Fibroblast of upper back skin (primary cell): ENCODE data around the gene HMCN1.
"Not testable (repeated sequence)": the region's sequence is repeated elsewhere in the genome, so short reads cannot be mapped to it uniquely, and the experiment has no call there.

Experiments
- DNase-seq: peaks from one replicate; pipeline ENCODE4 v3.0.0-alpha.2; 2013

Gene HMCN1

GRCh38 chr1:186099336-186100104 lies 365.3 kb downstream of the HMCN1 start:
- peak; percentile 39 for DNase-seq

GRCh38 chr1:186102107-186102506 lies 367.9 kb downstream of the HMCN1 start:
- no peak for DNase-seq

GRCh38 chr1:186102547-186103148 lies 368.5 kb downstream of the HMCN1 start:
- peak; percentile 83 for DNase-seq

DNA sequence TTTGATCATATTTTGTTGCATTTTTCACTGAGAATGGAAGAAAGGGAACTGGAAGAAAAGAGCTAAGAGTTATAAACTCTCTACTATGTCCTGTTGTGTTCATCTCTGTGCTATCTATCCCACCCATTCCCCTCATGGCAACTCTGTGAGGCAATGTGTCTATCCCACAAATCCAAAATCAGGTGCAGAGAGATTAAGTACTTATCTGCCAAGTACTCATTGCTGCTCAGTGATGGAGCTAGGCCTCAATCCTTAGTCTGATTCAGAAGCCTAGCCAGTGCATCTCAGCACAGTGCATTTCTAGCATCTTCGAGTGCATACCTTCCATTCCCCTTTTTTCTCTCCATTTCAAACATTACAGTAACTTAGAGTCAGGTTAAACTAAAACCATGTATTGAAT lies 370.3 kb downstream of the HMCN1 start:
- no peak for DNase-seq

- no peak for DNase-seq
These were observed 378.1 kb downstream of the HMCN1 start for GRCh38 chr1:186112280-186112679.

DNA sequence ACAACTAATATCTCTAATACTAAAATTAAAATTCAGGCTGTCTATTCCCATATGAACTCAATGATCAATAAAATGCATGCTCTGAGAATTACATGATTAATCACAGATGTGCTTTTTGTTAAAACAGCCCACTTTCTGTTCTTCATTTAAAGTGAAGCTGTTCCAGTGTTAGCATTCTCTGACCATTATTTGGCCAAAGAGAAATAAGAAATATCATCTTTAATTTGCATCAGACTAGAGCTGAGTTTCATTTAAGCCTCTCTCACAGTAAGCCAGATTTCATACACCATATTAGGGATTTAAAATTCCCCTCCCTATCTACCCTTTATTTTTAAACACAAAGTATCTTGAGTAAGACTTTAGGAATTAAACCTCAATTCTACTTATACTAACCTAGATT lies 379.3 kb downstream of the HMCN1 start:
- peak; percentile 40 for DNase-seq

GRCh38 chr1:186118724-186119123 lies 384.5 kb downstream of the HMCN1 start:
- DNase-seq = no peak

DNA sequence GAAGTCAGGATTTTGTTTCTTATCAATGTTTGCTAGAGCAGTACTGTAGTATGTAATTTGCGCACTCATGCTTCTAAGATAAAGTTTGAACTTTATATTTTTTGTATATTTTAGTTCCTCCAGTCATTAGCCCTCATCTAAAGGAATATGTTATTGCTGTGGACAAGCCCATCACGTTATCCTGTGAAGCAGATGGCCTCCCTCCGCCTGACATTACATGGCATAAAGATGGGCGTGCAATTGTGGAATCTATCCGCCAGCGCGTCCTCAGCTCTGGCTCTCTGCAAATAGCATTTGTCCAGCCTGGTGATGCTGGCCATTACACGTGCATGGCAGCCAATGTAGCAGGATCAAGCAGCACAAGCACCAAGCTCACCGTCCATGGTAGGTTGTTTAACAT lies 388.6 kb downstream of the HMCN1 start:
- no peak for DNase-seq

DNA sequence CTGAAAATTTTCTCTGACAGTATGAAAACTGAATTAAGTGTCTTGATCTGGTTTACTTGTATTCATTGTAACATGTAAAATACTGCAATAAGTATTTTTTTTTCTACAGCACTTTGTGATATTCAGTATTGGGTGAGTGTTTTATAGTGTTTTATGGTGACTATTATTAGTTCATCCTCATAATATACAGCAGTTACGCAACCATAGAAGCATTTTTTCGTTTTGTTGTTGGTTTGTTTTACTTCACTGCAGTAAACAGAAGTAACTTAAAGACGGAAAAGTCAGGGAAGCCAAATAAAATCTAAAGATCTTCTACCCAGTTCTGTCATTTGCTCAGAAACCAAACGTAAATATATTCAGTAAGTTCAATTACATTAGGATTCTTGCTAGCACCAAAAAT lies 390.8 kb downstream of the HMCN1 start:
- DNase-seq = no peak

GRCh38 chr1:186125511-186125910 lies 391.3 kb downstream of the HMCN1 start:
- DNase-seq = no peak

DNA sequence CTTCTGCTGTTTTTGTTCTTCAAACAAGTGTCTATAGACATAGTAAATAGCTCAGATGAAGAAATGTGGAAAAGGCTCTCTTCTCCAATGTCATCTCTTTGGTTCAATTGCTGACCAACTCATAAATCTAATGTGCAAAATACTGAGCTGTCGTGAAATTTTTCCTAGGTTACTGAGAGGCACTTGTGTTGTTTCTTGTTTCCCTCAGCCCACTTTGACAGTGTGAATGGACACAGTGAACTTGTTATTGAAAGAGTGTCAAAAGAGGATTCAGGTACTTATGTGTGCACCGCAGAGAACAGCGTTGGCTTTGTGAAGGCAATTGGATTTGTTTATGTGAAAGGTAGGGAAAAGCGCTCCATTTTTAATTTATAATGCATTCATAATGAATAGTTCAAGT lies 395.6 kb downstream of the HMCN1 start:
- no peak for DNase-seq

DNA sequence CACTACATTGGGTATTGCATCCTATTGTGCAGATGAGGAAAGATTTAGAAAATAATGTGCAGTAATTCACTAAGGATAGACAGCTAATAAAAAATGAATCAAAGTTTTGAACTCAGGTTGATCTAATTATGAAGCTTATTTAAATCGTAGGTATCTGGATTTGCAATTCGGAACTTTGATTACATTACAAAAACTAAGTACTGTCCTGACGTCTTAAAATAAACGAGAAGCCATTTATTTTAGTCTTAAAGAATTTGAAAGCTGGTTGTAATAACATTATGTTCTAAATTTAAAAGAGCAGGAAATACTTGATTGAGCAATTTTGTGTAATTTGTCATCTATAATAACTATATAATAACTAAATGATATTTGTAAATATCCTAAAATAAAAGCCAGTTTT lies 404.9 kb downstream of the HMCN1 start:
- no peak for DNase-seq

DNA sequence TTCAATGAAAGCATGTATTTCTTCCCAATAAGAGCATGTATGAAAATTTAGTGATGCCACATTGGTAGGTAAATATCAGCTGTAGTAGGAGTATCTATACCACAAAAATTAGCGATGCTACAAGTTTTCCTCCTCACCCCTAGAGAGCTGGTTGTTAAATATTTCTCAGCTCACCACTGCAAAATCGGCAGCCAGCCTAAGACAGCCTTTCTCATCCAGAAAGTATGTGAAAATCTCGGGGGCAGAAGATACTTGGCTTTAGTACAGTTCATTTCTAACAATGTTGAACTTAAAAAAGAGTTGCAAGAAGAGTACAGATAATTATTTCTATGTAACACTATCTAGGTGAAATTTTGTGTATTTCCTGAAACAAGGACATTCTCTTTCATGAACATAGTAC lies 405.5 kb downstream of the HMCN1 start:
- peak; percentile 80 for DNase-seq

- no peak for DNase-seq
These were observed 408.0 kb downstream of the HMCN1 start for GRCh38 chr1:186142159-186142558.

DNA sequence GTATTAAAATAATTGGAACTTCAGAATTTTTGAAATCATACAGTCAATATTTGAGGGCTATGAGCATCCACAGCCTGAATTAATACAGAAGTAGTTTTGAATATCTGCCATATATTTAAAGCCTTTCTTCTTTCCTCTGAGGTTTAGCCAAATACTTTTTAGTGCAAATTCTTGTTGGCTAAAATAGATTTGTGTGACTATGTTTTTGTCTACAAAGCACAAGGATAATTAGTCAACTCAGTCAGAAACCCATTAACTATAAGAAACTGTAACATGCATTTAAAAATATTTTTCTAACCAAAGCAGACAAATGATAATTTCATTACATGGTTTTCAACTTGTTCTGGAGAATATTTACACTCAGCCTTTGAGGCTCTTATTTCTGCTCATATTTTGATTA lies 408.7 kb downstream of the HMCN1 start:
- DNase-seq = no peak

GRCh38 chr1:186143481-186143880 lies 409.3 kb downstream of the HMCN1 start:
- DNase-seq = peak; percentile 76

DNA sequence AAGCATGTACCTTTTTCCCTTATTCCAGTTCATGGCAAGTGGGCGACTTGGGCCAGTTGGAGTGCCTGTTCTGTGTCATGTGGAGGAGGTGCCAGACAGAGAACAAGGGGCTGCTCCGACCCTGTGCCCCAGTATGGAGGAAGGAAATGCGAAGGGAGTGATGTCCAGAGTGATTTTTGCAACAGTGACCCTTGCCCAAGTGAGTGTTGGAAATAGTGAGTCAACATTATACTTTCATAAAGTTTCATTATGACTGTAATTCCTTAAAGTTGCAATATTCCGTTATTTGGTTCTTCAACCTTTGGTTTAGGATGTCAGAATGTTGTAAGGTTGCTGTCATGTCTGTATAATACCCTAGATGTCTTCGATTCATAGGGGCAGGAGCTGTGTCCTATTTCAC lies 410.3 kb downstream of the HMCN1 start:
- no peak for DNase-seq

DNA sequence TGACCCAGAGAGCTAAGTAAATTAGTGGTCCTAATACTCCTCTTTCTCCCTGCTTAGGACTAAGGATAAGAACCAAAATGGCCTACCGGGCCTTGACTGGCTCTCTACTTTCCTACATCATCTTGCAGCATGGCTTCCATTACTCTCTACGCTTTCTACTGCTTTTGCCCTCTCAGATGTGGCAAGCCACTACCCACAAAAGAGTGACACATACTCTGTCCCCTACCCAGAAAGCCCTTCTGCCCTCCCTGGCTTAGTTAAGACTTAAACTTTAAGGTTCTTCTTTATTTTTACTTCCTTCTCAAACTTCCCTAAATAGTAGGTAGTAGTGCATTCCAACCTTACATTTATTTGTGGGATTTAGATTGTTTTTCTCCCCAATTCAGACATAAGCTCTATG lies 412.8 kb downstream of the HMCN1 start:
- DNase-seq = no peak

- no peak for DNase-seq
These were observed 415.4 kb downstream of the HMCN1 start for GRCh38 chr1:186149591-186149990.

DNA sequence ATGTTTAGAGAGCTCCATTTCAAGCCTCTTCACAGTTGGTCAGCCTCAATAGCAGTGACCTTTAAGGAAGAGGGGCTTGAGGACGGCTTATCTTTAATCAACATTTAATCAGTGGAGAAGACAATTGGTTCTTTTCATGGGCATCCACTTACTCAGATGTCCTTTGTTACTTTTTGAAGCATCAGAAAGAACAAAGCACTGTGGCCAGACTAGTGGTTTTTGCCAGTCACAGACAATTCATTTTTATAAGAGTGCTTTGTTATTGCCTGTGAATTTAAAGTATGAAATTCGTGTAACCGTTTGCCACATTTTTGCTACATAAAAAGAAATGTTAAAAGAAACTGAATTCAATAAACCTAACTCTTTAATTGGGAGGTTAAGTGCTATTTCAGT lies 418.0 kb downstream of the HMCN1 start:
- no peak for DNase-seq

GRCh38 chr1:186152620-186153239 lies 418.5 kb downstream of the HMCN1 start:
- DNase-seq = peak; percentile 82

GRCh38 chr1:186154651-186155050 lies 420.5 kb downstream of the HMCN1 start:
- DNase-seq = no peak

DNA sequence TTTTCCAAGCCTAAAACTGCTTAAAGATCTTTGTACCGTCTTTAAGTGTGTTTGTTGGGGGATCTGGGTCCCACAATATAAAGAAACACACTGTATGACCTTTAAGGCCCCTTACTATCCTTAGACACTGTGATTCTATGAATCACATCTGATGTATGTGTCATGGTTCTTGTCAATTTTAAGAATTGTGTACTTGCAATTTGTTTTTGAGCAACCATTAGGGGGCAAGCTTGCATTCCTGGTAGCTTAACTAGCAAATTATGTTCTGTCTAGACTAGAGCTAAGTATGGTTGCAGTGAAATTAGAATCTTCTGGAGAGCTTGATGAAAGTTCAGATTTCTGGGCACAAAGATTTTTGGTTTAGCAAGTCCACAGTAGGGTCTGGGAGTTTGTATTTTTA lies 421.4 kb downstream of the HMCN1 start:
- DNase-seq = peak; percentile 88

DNA sequence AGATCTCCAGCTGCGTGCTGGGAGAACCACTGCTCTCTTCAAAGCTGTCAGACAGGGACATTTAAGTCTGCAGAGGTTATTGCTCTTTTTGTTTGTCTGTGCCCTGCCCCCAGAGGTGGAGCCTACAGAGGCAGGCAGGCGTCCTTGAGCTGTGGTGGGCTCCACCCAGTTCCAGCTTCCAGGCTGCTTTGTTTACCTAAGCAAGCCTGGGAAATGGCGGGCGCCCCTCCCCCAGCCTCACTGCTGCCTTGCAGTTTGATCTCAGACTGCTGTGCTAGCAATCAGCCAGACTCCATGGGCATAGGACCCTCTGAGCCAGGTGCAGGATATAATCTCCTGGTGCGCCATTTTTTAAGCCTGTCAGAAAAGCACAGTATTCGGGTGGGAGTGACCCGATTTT lies 428.7 kb downstream of the HMCN1 start:
- DNase-seq = not testable (repeated sequence)
